ENCODE data around the gene ORM2. TPM values are rescaled to one million over a fixed set of nuclear protein-coding genes. Genes with fewer than 3 reads are reported as not detected.

ORM2 gene
- total RNA-seq, 2 donors from 2014 or later = not detected

GRCh38 chr9:114373960-114374730 lies 44.5 kb downstream of the ORM2 start:
- intact Hi-C loops (cut with DNase I) = no loop called here

DNA sequence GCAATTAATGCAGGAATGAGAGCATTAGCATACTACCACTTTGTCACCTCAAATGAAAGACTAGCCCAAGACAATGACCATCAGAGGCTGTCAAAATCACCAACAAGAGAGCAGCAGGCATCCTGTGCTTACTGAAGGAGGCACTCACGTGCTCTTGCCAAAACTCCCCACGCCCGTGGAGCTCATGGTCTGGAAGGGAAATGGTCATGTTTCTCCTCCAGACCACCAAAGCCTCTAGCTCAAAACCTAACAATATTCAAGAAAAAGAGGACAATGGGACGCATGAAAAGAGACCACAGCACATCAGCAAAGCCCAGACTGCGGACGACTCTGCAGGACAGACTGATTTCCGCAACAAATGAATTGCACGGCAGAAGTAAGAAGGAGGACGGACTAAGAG lies 45.3 kb downstream of the ORM2 start:
- intact Hi-C loops (cut with DNase I) = no loop called here
- no peak for DNase-seq (ENCODE audit: low spot score)

More at GRCh38 chr9:114373960-114374730, 44.5 kb downstream of the ORM2 start:
- no peak for DNase-seq (ENCODE audit: low spot score)

DNA sequence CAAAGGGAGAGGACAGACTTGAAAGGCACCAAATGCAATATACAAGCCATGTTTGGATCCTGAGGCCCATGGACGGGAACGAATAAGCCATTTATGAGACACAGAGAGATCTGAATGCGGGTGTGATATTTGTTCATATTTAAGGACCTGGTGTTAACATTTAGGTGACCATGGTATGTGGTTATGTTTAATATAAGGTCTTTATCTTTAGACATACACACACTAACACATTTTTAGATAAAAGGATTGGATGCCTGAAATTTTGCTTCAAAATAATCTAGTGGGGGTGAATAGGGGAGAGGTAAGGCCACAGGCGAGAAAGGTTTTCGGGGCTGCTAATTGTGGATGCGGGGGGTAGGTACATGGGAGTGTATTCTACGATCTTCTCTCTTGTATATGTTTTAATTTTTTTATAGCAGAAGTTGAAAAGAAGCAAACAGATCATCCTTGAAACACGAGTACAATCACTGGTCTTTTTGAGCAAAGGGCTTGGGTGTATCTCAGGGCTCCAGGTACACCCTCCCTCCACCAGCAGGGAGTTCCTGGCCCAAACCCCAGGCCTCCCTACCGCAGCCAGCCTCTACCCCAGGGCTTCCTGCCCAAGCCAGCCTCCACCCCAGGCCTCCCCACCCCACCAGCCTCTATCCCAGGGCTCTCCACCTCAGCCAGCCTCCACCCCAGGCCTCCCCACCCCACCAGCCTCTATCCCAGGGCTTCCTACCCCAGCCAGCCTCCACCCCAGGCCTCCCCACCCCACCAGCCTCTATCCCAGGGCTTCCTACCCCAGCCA lies 45.9 kb downstream of the ORM2 start:
- DNase-seq (ENCODE audit: low spot score) = no peak
- intact Hi-C loops (cut with DNase I) = no loop called here

- no peak for DNase-seq (ENCODE audit: low spot score)
- intact Hi-C loops (cut with DNase I) = no loop called here
These were observed 47.1 kb downstream of the ORM2 start for GRCh38 chr9:114376586-114377445.

DNA sequence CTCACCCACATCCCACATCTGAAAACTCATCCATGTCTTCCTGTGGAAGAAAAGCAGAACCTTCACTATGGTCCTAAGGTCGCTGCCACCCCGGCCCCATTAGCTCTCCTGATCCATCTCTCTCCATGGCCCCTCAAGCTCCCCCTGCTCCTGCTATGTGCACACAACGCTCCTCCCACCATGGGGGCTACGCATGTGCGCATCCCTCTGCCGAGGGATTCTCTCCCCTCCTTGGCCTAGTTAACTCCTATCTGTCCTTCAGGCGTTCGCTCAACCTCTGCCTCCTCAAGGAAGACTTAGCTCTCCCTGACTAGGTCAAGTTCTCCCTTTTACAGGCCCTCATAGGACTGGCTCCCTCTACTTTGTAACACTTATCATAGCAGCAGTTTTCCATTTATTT lies 48.3 kb downstream of the ORM2 start:
- DNase-seq (ENCODE audit: low spot score) = no peak
- intact Hi-C loops (cut with DNase I) = no loop called here

GRCh38 chr9:114378883-114379282 lies 49.2 kb downstream of the ORM2 start:
- no peak for DNase-seq (ENCODE audit: low spot score)
- intact Hi-C loops (cut with DNase I) = no loop called here

Other genes with a start within 250 kb of the ORM2 start
- not detected for gene KIF12, start 230.6 kb upstream of the ORM2 start, total RNA-seq
- gene COL27A1, start 174.3 kb upstream of the ORM2 start, total RNA-seq = 1 to 10 TPM; 6.7 to 8.1 TPM
- 1 to 10 TPM in 1 of 2 donors, not detected in 1; 1.8 TPM for gene ORM1, start 6.8 kb upstream of the ORM2 start, total RNA-seq
- 10 to 100 TPM; 23.8 to 32.4 TPM for gene AKNA, start 58.1 kb downstream of the ORM2 start, total RNA-seq
- gene WHRN, start 175.6 kb downstream of the ORM2 start, total RNA-seq = 1 to 10 TPM; 2.5 to 2.6 TPM